Natural killer cell (primary cell): ENCODE data around the gene KLHL20. TPM values are rescaled to one million over a fixed set of nuclear protein-coding genes. Genes with fewer than 3 reads are reported as not detected.

Source experiments
- ATAC-seq, 3 donors: fragments of 150-1000 bp in 2 of 3; fragments of 200-7000 bp in 1 of 3; cut with Tn5 transposase; 1 replicate in 1 of 3; 2 replicates in 2 of 3; pipeline ENCODE4 v1.10.0; 2021; ENCODE audit warnings: mild to moderate bottlenecking in 2 of 3, moderate library complexity in 2 of 3
- DNase-seq, 2 donors: peaks; one replicate each; pipeline versions ENCODE4 v3.0.0 to v3.0.0-alpha.2; 2013 to 2021; ENCODE audit warnings: mixed read lengths in 1 of 2
- H3K27ac ChIP-seq: one replicate; pipeline ENCODE4 v1.5.1; 2013; ENCODE audit warnings: mild to moderate bottlenecking, low read length
- H3K27me3 ChIP-seq: one replicate; pipeline ENCODE4 v1.6.1; 2013; ENCODE audit warnings: low read length; ENCODE audit not compliant: control insufficient read depth, insufficient read depth
- H3K36me3 ChIP-seq: one replicate; pipeline ENCODE4 v1.6.1; 2013; ENCODE audit warnings: low read length; ENCODE audit not compliant: control insufficient read depth, insufficient read depth
- H3K4me1 ChIP-seq: one replicate; pipeline ENCODE4 v1.6.1; 2013; ENCODE audit warnings: low read length; ENCODE audit not compliant: control insufficient read depth, insufficient read depth
- H3K4me3 ChIP-seq: one replicate; pipeline ENCODE4 v1.5.1; 2013; ENCODE audit warnings: low read length
- H3K9me3 ChIP-seq: one replicate; pipeline ENCODE4 v1.6.1; 2013; ENCODE audit warnings: low read length; ENCODE audit not compliant: control insufficient read depth, insufficient read depth
- H3K27ac Mint-ChIP-seq, 2 donors: one replicate each; pipeline ENCODE4 v1.8.0; 2022; ENCODE audit warnings: mild to moderate bottlenecking in 2 of 2, mixed read lengths in 2 of 2, moderate library complexity in 1 of 2
- H3K27me3 Mint-ChIP-seq, 2 donors: one replicate each; pipeline ENCODE4 v1.8.0; 2022; ENCODE audit warnings: low read depth in 2 of 2, mixed read lengths in 2 of 2
- H3K36me3 Mint-ChIP-seq: one replicate; pipeline ENCODE4 v1.8.0; 2022; ENCODE audit warnings: mixed read lengths
- H3K4me1 Mint-ChIP-seq, 2 donors: one replicate each; pipeline ENCODE4 v1.8.0; 2022; ENCODE audit warnings: mixed read lengths in 2 of 2
- H3K4me3 Mint-ChIP-seq: one replicate; pipeline ENCODE4 v1.8.0; 2022; ENCODE audit warnings: mild to moderate bottlenecking, moderate library complexity, mixed read lengths
- H3K9me3 Mint-ChIP-seq, 2 donors: one replicate each; pipeline ENCODE4 v1.8.0; 2022; ENCODE audit warnings: mixed read lengths in 2 of 2
- WGBS: methylation state at CpG from one replicate; pipeline ENCODE4 v1.1.7; 2013; ENCODE audit warnings: missing lambda C conversion rate; ENCODE audit not compliant: insufficient coverage; 5-methylcytosine and 5-hydroxymethylcytosine counted together
- intact Hi-C: fragments of 100-400 bp; cut with micrococcal nuclease; formaldehyde crosslinking; loops from one replicate; pipeline ENCODE4 v1.14.2; 2022
- total RNA-seq, 4 donors: library from RNA; stranded (reverse); fragments of 120-200 nt in 1 of 4; gene quantifications; one replicate each; pipeline versions ENCODE4 v1.2.3 to v1.2.4, GENCODE V29; 2013 to 2022
- TF ChIP-seq, protein P1 (sequence below): fragments of 200-600 bp; IDR thresholded peaks from one replicate; pipeline ENCODE4 v1.8.0; 2022; ENCODE audit warnings: antibody characterized with exemption

The KLHL20 gene
- total RNA-seq, 3 donors from 2014 or later (not counting 1 experiment from before 2014, with no cell fraction given), result 31.4 to 34.5 (median 33.1) TPM

DNA sequence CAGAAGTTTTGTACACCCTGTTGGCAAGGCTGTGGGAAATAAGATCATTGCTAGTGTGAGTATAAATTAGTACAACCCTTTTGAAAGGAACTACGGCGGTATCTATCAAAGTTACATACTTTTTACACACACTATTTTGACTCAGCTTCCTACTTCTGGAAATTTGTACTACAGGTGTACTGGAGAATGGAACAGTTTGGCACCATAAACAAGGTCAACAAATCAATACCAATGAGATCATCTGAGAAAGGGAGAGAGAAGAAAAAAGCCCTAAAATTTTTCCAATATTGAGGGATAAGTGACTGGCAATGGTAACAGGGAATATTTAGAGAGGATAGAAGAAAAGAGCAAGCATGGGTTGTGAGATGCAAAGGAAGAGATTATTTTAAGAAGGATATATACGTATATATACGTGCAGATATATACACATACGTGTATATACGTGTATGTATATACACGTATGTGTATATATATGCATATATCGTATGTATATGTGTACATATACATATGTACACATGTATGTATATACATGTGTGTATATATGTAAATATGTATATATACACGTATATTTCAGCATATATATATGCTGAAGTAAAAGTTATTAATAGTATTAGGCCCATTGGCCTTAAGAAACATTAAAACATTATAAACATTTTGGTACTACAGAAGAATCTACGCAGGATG, 27.6 kb downstream of the KLHL20 start:
- DNase-seq (no peak), ATAC-seq (no peak)
- Mint-ChIP-seq H3K27ac (no peak overlapping the region), H3K4me1 (peaks cover 57% of the 10 kb centered on the region in 2 donors), H3K27me3 (no peaks in the 10 kb centered on the region), H3K36me3 (peaks cover 13% of the 10 kb centered on the region), H3K4me3 (no peak overlapping the region), H3K9me3 (no peaks in the 10 kb centered on the region)
- Histone ChIP-seq H3K9me3 (no peaks in the 10 kb centered on the region), H3K27ac (no peak overlapping the region), H3K36me3 (peaks cover 12% of the 10 kb centered on the region), H3K4me3 (no peak overlapping the region), H3K27me3 (no peaks in the 10 kb centered on the region), H3K4me1 (no peaks in the 10 kb centered on the region)
- TF ChIP-seq, protein P1, sequence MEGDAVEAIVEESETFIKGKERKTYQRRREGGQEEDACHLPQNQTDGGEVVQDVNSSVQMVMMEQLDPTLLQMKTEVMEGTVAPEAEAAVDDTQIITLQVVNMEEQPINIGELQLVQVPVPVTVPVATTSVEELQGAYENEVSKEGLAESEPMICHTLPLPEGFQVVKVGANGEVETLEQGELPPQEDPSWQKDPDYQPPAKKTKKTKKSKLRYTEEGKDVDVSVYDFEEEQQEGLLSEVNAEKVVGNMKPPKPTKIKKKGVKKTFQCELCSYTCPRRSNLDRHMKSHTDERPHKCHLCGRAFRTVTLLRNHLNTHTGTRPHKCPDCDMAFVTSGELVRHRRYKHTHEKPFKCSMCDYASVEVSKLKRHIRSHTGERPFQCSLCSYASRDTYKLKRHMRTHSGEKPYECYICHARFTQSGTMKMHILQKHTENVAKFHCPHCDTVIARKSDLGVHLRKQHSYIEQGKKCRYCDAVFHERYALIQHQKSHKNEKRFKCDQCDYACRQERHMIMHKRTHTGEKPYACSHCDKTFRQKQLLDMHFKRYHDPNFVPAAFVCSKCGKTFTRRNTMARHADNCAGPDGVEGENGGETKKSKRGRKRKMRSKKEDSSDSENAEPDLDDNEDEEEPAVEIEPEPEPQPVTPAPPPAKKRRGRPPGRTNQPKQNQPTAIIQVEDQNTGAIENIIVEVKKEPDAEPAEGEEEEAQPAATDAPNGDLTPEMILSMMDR, result no peak
- intact Hi-C loops, result no loop called here
- WGBS, result 100% methylated on average over 2 of the region's 10 CpGs

- no peaks in the 10 kb centered on the region for H3K27me3 Mint-ChIP-seq
- H3K27ac Mint-ChIP-seq, result no peak overlapping the region
- H3K36me3 ChIP-seq, result peaks cover 12% of the 10 kb centered on the region
- intact Hi-C loops, result no loop called here
- H3K4me1 ChIP-seq, result no peaks in the 10 kb centered on the region
- no peaks in the 10 kb centered on the region for H3K9me3 Mint-ChIP-seq
- DNase-seq (no peak), ATAC-seq (no peak)
- no peaks in the 10 kb centered on the region for H3K27me3 ChIP-seq
- peaks cover 13% of the 10 kb centered on the region for H3K36me3 Mint-ChIP-seq
- H3K4me1 Mint-ChIP-seq, result peaks cover 34 to 35% of the 10 kb centered on the region in 2 donors
- H3K4me3 Mint-ChIP-seq, result no peak overlapping the region
- no peak overlapping the region for H3K27ac ChIP-seq
- no peaks in the 10 kb centered on the region for H3K9me3 ChIP-seq
- no peak overlapping the region for H3K4me3 ChIP-seq
- TF ChIP-seq, protein P1, result no peak
- WGBS, result no CpG with 5 or more reads among the region's 2 CpGs
These were observed 29.9 kb downstream of the KLHL20 start for GRCh38 chr1:173744651-173745050.

DNA sequence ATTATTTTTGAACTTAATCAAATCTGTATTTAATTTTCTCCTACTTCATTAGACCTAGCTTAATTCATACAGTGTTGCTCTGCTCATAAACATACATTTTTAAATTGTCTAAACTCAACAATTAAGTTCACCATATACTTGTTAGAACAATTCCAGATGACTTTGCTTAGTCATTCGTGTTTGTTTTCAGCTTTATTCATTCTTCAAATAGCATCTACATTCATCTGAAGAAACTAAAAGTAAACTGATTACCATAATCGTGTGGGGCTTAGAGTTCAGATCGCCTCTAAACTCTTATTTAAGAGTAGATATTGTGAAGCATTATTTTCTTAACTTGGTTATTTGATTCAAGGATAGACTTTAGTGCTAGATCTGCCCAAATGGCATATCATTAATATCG, 34.4 kb downstream of the KLHL20 start:
- Histone ChIP-seq H3K27ac (no peak overlapping the region), H3K9me3 (no peaks in the 10 kb centered on the region), H3K4me1 (no peaks in the 10 kb centered on the region), H3K27me3 (no peaks in the 10 kb centered on the region), H3K4me3 (no peak overlapping the region), H3K36me3 (peaks cover 21% of the 10 kb centered on the region)
- Mint-ChIP-seq H3K4me3 (no peak overlapping the region), H3K9me3 (no peaks in the 10 kb centered on the region), H3K27ac (no peak overlapping the region), H3K36me3 (peaks cover 7% of the 10 kb centered on the region), H3K27me3 (no peaks in the 10 kb centered on the region), H3K4me1 (peaks cover 12% of the 10 kb centered on the region in 2 donors)
- TF ChIP-seq, protein P1, result no peak
- DNase-seq (no peak), ATAC-seq (no peak)
- intact Hi-C loops, result no loop called here
- 92% methylated on average over 3 of the region's 4 CpGs for WGBS

DNA sequence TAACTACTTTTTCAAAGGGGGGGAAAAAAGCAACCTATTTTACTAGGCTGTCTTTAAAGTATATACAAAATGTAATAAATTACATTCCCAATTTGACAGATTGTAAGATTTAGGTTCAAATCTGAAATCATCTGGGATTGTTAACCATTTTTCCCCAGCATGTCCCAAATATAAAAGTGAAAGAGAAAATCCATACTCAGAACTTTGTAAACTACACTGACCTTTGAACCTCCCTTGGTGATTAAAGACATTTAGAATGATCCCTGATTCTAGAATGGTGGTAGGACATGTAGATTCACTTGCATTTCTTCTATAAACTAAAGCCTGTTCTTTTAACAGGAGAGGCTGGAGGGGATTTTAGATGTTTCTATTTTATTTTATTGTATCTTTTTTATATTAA, 39.0 kb downstream of the KLHL20 start:
- H3K27ac Mint-ChIP-seq, result no peak overlapping the region
- TF ChIP-seq, protein P1, result no peak
- Histone ChIP-seq H3K27me3 (no peaks in the 10 kb centered on the region), H3K9me3 (no peaks in the 10 kb centered on the region), H3K27ac (no peak overlapping the region), H3K4me1 (no peaks in the 10 kb centered on the region), H3K4me3 (no peak overlapping the region), H3K36me3 (peaks cover 61% of the 10 kb centered on the region)
- DNase-seq (no peak), ATAC-seq (no peak)
- peaks cover 9% of the 10 kb centered on the region for H3K36me3 Mint-ChIP-seq
- no peaks in the 10 kb centered on the region for H3K27me3 Mint-ChIP-seq
- H3K4me1 Mint-ChIP-seq, result no peaks in the 10 kb centered on the region
- intact Hi-C loops, result no loop called here
- H3K4me3 Mint-ChIP-seq, result no peak overlapping the region
- no peaks in the 10 kb centered on the region for H3K9me3 Mint-ChIP-seq
